ENCODE measurements around the gene SLC11A1. TPM values are rescaled to one million over a fixed set of nuclear protein-coding genes. Genes with fewer than 3 reads are reported as not detected.

Gene SLC11A1
- polyA plus RNA-seq, 3 donors, result 184 to 2,019 (median 352) TPM

DNA sequence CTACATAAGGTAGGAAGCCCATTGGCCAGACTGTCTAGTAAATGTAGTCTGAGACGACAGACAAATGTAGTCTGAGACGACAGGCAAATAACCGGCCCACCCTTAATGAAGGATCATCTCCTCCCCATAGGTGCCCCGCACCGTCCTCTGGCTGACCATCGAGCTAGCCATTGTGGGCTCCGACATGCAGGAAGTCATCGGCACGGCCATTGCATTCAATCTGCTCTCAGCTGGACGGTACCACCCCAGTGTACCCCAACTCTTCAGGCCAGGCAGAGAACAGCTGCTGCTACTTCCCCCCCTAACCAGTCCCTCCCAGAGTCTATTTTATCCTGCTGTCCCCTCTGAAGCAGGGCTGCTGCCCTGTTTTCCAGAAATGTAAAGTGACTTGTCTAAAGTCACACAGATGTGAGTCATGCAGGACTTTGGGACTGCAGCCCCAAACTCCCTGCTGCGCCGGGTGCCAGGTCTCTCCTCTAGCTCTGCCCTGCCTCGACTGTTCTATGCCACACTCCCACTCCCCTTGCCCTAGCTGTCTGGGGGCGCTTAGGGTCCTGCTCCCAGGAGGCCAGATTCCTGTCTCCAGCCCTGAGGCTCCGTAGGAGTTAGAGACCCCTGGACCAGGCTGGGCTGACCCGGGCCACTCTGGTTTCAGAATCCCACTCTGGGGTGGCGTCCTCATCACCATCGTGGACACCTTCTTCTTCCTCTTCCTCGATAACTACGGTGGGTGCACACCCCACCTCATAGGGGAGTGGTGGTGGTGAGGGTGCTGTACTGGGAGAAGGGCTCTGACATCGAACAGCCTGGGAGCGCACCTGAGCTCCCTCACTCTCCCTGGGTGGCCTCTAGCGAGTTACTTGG is 4.7 kb downstream of the SLC11A1 start:
- Histone ChIP-seq H3K36me3 (replicated peaks in 1 of 2; ENCODE audit: control insufficient read depth in 1 of 2, insufficient read depth in 2 of 2, low read length in 2 of 2) (peaks cover 72% of the 10 kb centered on the region in 2 donors), H2AFZ (ENCODE audit: insufficient read depth, low read depth, low read length, poor library complexity, severe bottlenecking) (no peak overlapping the region), H4K20me1 (ENCODE audit: insufficient read depth, low read length) (peaks cover 94% of the 10 kb centered on the region), H3K4me2 (replicated peaks; ENCODE audit: extremely low read depth, low read length, poor library complexity, severe bottlenecking) (peak overlapping the region; percentile 100), H3K4me1 (ENCODE audit: control insufficient read depth in 1 of 2, insufficient read depth in 2 of 2, low read length in 2 of 2) (peaks cover 78 to 98% of the 10 kb centered on the region in 2 donors), H3K79me2 (ENCODE audit: insufficient read depth, low read length) (peaks cover 79% of the 10 kb centered on the region), H3K4me3 (replicated peaks in 1 of 3; ENCODE audit: low read depth in 2 of 3, low read length in 3 of 3) (peak overlapping the region in 1 of 3 experiments; percentile 100), H3K9ac (ENCODE audit: insufficient read depth, low read length, poor library complexity, severe bottlenecking) (no peak overlapping the region), H3K27me3 (ENCODE audit: control insufficient read depth in 2 of 2, insufficient read depth in 2 of 2, low read length in 2 of 2) (no peaks in the 10 kb centered on the region), H3K9me3 (replicated peaks in 1 of 2; ENCODE audit: control insufficient read depth in 1 of 2, insufficient read depth in 1 of 2, low read length in 2 of 2) (no peaks in the 10 kb centered on the region), H3K27ac (ENCODE audit: low read depth in 1 of 2, low read length in 2 of 2) (peak overlapping the region; percentile 71 to 73)
- Mint-ChIP-seq H3K27me3 (ENCODE audit: low read depth in 3 of 3) (peaks cover 0 to 3% (median 0%) of the 10 kb centered on the region in 3 donors), H3K36me3 (peaks cover 75 to 91% of the 10 kb centered on the region in 2 donors), H3K4me3 (peak overlapping the region; percentile 89 to 100), H3K27ac (peak overlapping the region; percentile 91 to 100 (median 96)), H3K9me3 (peaks cover 0 to 2% (median 0%) of the 10 kb centered on the region in 7 donors), H3K4me1 (peaks cover 68% of the 10 kb centered on the region)
- peak in 2 of 3 donors; percentile 45 to 51 for DNase-seq
- TF ChIP-seq, protein P1, sequence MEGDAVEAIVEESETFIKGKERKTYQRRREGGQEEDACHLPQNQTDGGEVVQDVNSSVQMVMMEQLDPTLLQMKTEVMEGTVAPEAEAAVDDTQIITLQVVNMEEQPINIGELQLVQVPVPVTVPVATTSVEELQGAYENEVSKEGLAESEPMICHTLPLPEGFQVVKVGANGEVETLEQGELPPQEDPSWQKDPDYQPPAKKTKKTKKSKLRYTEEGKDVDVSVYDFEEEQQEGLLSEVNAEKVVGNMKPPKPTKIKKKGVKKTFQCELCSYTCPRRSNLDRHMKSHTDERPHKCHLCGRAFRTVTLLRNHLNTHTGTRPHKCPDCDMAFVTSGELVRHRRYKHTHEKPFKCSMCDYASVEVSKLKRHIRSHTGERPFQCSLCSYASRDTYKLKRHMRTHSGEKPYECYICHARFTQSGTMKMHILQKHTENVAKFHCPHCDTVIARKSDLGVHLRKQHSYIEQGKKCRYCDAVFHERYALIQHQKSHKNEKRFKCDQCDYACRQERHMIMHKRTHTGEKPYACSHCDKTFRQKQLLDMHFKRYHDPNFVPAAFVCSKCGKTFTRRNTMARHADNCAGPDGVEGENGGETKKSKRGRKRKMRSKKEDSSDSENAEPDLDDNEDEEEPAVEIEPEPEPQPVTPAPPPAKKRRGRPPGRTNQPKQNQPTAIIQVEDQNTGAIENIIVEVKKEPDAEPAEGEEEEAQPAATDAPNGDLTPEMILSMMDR (IDR thresholded peaks at IDR 0.05), result no peak
- intact Hi-C loops (cut with micrococcal nuclease), result no loop called here
- WGBS (ENCODE audit: insufficient coverage), result 86% methylated on average over 16 of the region's 23 CpGs

DNA sequence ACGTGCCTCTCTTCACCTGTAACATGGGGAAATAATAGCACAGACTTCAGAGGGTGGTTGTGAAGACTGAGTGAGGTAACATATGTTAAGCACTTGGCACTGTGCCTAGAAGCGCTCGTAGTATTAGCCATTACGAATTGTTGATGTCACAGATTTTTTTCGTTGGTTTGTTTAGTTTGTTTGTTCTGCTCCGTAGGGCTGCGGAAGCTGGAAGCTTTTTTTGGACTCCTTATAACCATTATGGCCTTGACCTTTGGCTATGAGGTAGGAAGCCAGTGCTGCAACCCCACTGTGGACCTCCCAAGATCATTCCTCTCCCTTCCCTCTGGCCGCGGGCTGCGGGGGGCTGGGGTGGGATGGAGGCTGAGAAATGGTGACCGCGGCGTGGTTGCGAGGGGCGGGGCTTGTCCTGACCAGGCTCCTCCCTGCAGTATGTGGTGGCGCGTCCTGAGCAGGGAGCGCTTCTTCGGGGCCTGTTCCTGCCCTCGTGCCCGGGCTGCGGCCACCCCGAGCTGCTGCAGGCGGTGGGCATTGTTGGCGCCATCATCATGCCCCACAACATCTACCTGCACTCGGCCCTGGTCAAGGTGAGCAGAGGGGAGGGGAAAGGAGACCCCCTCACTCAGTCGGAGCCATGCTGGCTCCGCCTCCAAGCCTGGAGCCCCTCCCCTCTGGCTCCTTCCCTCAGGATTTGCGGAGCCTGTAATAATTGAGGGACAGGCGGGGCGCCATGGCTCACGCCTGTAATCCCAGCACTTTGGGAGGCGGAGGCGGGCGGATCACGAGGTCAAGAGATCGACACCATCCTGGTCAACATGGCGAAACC is 5.5 kb downstream of the SLC11A1 start:
- peak; percentile 76 to 91 (median 79) for DNase-seq
- no peaks in the 10 kb centered on the region for H3K9me3 ChIP-seq (replicated peaks in 1 of 2; ENCODE audit: control insufficient read depth in 1 of 2, insufficient read depth in 1 of 2, low read length in 2 of 2)
- TF ChIP-seq, protein P1 (IDR thresholded peaks at IDR 0.05), result no peak

More for the DNA sequence above, 5.5 kb downstream of the SLC11A1 start:
- H3K4me1 ChIP-seq (ENCODE audit: control insufficient read depth in 1 of 2, insufficient read depth in 2 of 2, low read length in 2 of 2), result peaks cover 83 to 98% of the 10 kb centered on the region in 2 donors
- intact Hi-C loops (cut with micrococcal nuclease), result no loop called here
- peak overlapping the region; percentile 34 for H3K9ac ChIP-seq (ENCODE audit: insufficient read depth, low read length, poor library complexity, severe bottlenecking)
- H4K20me1 ChIP-seq (ENCODE audit: insufficient read depth, low read length), result peaks cover 98% of the 10 kb centered on the region
- peaks cover 80 to 81% of the 10 kb centered on the region in 2 donors for H3K36me3 ChIP-seq (replicated peaks in 1 of 2; ENCODE audit: control insufficient read depth in 1 of 2, insufficient read depth in 2 of 2, low read length in 2 of 2)
- WGBS (ENCODE audit: insufficient coverage), result 9% methylated on average over 17 of the region's 38 CpGs
- peak overlapping the region; percentile 71 to 73 for H3K27ac ChIP-seq (ENCODE audit: low read depth in 1 of 2, low read length in 2 of 2)
- peaks cover 74% of the 10 kb centered on the region for H3K79me2 ChIP-seq (ENCODE audit: insufficient read depth, low read length)
- Mint-ChIP-seq H3K27me3 (ENCODE audit: low read depth in 3 of 3) (peaks cover 0 to 3% (median 0%) of the 10 kb centered on the region in 3 donors), H3K4me3 (peak overlapping the region; percentile 89 to 100), H3K4me1 (peaks cover 71% of the 10 kb centered on the region), H3K9me3 (peaks cover 0 to 2% (median 0%) of the 10 kb centered on the region in 7 donors), H3K27ac (peak overlapping the region; percentile 91 to 100 (median 96)), H3K36me3 (peaks cover 81 to 96% of the 10 kb centered on the region in 2 donors)
- peak overlapping the region in 1 of 3 experiments; percentile 100 for H3K4me3 ChIP-seq (replicated peaks in 1 of 3; ENCODE audit: low read depth in 2 of 3, low read length in 3 of 3)
- H3K27me3 ChIP-seq (ENCODE audit: control insufficient read depth in 2 of 2, insufficient read depth in 2 of 2, low read length in 2 of 2), result no peaks in the 10 kb centered on the region
- H3K4me2 ChIP-seq (replicated peaks; ENCODE audit: extremely low read depth, low read length, poor library complexity, severe bottlenecking), result peak overlapping the region; percentile 100
- H2AFZ ChIP-seq (ENCODE audit: insufficient read depth, low read depth, low read length, poor library complexity, severe bottlenecking), result no peak overlapping the region

Measured in CD14-positive monocyte (primary cell).